Fibroblast of the aortic adventitia (primary cell): ENCODE measurements around the gene SH3RF3. TPM values are rescaled to one million over a fixed set of nuclear protein-coding genes. Genes with fewer than 3 reads are reported as not detected.
A peak's percentile ranks its signal among the peaks of the same experiment; 100 is the strongest.

ENCODE experiments used
- DNase-seq: peaks from one replicate; pipeline ENCODE4 v3.0.0-alpha.2; 2010; ENCODE audit warnings: low read depth
- H3K4me3 ChIP-seq: 2 replicates; pipeline ENCODE4 v1.5.1; 2011; ENCODE audit warnings: low read depth, mild to moderate bottlenecking, control low read depth, low read length, moderate library complexity
- CTCF ChIP-seq: IDR thresholded peaks from 2 replicates; pipeline ENCODE4 v1.5.1; 2011; ENCODE audit warnings: mild to moderate bottlenecking, low read length, control low read depth, inconsistent platforms; ENCODE audit not compliant: insufficient read depth
- total RNA-seq: library from RNA; depleted of rRNA; stranded (reverse); fragments of >200 nt; gene quantifications from 2 replicates; pipeline ENCODE4 v1.2.3, GENCODE V29; 2012; ENCODE audit warnings: low replicate concordance

SH3RF3 gene
- total RNA-seq, 1 donor, result 8.4 TPM

- TF ChIP-seq CTCF, result no peak
- DNase-seq, result peak; percentile 44
These were observed 127.9 kb downstream of the SH3RF3 start for GRCh38 chr2:109256921-109257320.

GRCh38 chr2:109257653-109258052 lies 128.6 kb downstream of the SH3RF3 start:
- peak; percentile 32 for DNase-seq
- no peak overlapping the region for H3K4me3 ChIP-seq
- no peak for TF ChIP-seq CTCF

More at GRCh38 chr2:109256921-109257320, 127.9 kb downstream of the SH3RF3 start:
- no peak overlapping the region for H3K4me3 ChIP-seq

- no peak overlapping the region for H3K4me3 ChIP-seq
- TF ChIP-seq CTCF, result no peak
- no peak for DNase-seq
These were observed 129.4 kb downstream of the SH3RF3 start for GRCh38 chr2:109258376-109258775.

- DNase-seq, result peak; percentile 61
- no peak overlapping the region for H3K4me3 ChIP-seq
- no peak for TF ChIP-seq CTCF
These were observed 130.0 kb downstream of the SH3RF3 start for GRCh38 chr2:109258905-109259540.

GRCh38 chr2:109259671-109260070 lies 130.7 kb downstream of the SH3RF3 start:
- no peak for DNase-seq
- H3K4me3 ChIP-seq, result no peak overlapping the region
- TF ChIP-seq CTCF, result no peak

- no peak overlapping the region for H3K4me3 ChIP-seq
- TF ChIP-seq CTCF, result no peak
- DNase-seq, result no peak
These were observed 131.3 kb downstream of the SH3RF3 start for GRCh38 chr2:109260116-109260855.
